K562 (cell line): ENCODE results near the gene EPOP. TPM values are rescaled to one million over a fixed set of nuclear protein-coding genes. Genes with fewer than 3 reads are reported as not detected.

Source experiments
- ATAC-seq: fragments of 200-7000 bp; cut with Tn5 transposase; 3 replicates; pipeline ENCODE4 v1.9.1; 2020; ENCODE audit warnings: moderate library complexity
- BruUV-seq: library from RNA; stranded (reverse); fragments of 400-500 nt; replicated peaks from 2 replicates; lab custom pipeline; 2021; lab: Mats Ljungman, UMichigan
- CTCF ChIA-PET: fragments of 300-600 bp; formaldehyde crosslinking; extraction: SDS; loops from one replicate; lab custom pipeline; 2021; ENCODE audit warnings: low intra/inter-chr PET ratio; lab: Yijun Ruan, JAX
- POLR2A ChIA-PET: fragments of 300-600, 350-650 bp; sonication (Branson Sonifier 250); formaldehyde crosslinking; extraction: SDS; loops from one replicate; lab custom pipeline; 2021; ENCODE audit warnings: antibody characterized with exemption, inconsistent platforms; lab: Yijun Ruan, JAX
- DNase-seq, 4 experiments: peaks; one replicate each; pipeline versions ENCODE4 v3.0.0 to v3.0.0-alpha.2; 2011 to 2018; ENCODE audit warnings: low spot score in 3 of 4, mixed read lengths in 3 of 4; ENCODE audit errors: extremely low read depth in 1 of 4
- FAIRE-seq: peaks from 2 replicates; lab custom pipeline; 2011; peaks lifted over from hg19 to GRCh38; lab: Jason Lieb, UNC
- H2AFZ ChIP-seq: 2 replicates; pipeline ENCODE4 v1.6.0; 2011; ENCODE audit warnings: low read depth, low read length, control low read depth, inconsistent platforms
- H3K27ac ChIP-seq: fragments of 200-600 bp; 3 replicates; pipeline ENCODE4 v1.8.0; 2011; ENCODE audit warnings: low read depth, mild to moderate bottlenecking, control low read depth, inconsistent platforms, low read length, moderate library complexity, mixed read lengths; ENCODE audit errors: extremely low read depth
- H3K27me3 ChIP-seq, 2 experiments: fragments of 300-600 bp in 1 of 2; 2 replicates in 1 of 2; 3 replicates in 1 of 2; pipeline versions ENCODE4 v1.6.0 to v1.8.0; 2011; ENCODE audit warnings: inconsistent platforms in 2 of 2, low read length in 2 of 2, mild to moderate bottlenecking in 1 of 2, mixed read lengths in 1 of 2, moderate library complexity in 1 of 2; ENCODE audit not compliant: control insufficient read depth in 2 of 2, insufficient read depth in 2 of 2
- H3K36me3 ChIP-seq: fragments of 300-600 bp; 3 replicates; pipeline ENCODE4 v1.8.0; 2011; ENCODE audit warnings: mild to moderate bottlenecking, low read length, inconsistent platforms; ENCODE audit not compliant: control insufficient read depth, insufficient read depth
- H3K4me1 ChIP-seq, 2 experiments: fragments of 200-600 bp in 1 of 2; replicated peaks in 1 of 2; 2 replicates in 1 of 2; 3 replicates in 1 of 2; pipeline versions ENCODE4 v1.5.1 to v1.8.0; 2011; ENCODE audit warnings: inconsistent platforms in 2 of 2, low read length in 2 of 2, mild to moderate bottlenecking in 1 of 2, mixed read lengths in 1 of 2, moderate library complexity in 1 of 2; ENCODE audit not compliant: control insufficient read depth in 2 of 2, insufficient read depth in 2 of 2
- H3K4me2 ChIP-seq: 2 replicates; pipeline ENCODE4 v1.6.1; 2011; ENCODE audit warnings: low read length, control low read depth, inconsistent platforms, mixed read lengths; ENCODE audit not compliant: insufficient read depth
- H3K4me3 ChIP-seq: fragments of 200-600 bp; sonication (generic), shearing (Covaris generic); 2 replicates; pipeline ENCODE4 v1.5.1; 2016; ENCODE audit warnings: control low read depth, inconsistent platforms
- H3K79me2 ChIP-seq: fragments of 200-600 bp; 3 replicates; pipeline ENCODE4 v1.8.0; 2011; ENCODE audit warnings: low read length, inconsistent platforms; ENCODE audit not compliant: control insufficient read depth, insufficient read depth
- H3K9ac ChIP-seq, 2 experiments: 2 replicates each; pipeline versions ENCODE4 v1.6.0 to v1.6.1; 2011; ENCODE audit warnings: low read depth in 2 of 2, low read length in 2 of 2, control low read depth in 1 of 2, inconsistent platforms in 1 of 2, mild to moderate bottlenecking in 1 of 2, mixed read lengths in 1 of 2; ENCODE audit not compliant: insufficient read depth in 1 of 2
- H3K9me1 ChIP-seq: one replicate; pipeline ENCODE4 v1.6.0; 2011; ENCODE audit warnings: inconsistent platforms, mild to moderate bottlenecking, low read length, moderate library complexity; ENCODE audit not compliant: control insufficient read depth, insufficient read depth
- H3K9me3 ChIP-seq: replicated peaks from 2 replicates; pipeline ENCODE4 v1.5.1; 2011; ENCODE audit warnings: low read depth, low read length, inconsistent platforms; ENCODE audit not compliant: control insufficient read depth, insufficient read depth
- H4K20me1 ChIP-seq: replicated peaks from 2 replicates; pipeline ENCODE4 v1.6.1; 2011; ENCODE audit warnings: low read length, inconsistent platforms, mixed read lengths; ENCODE audit not compliant: control insufficient read depth, insufficient read depth
- HES1 ChIP-seq: fragments of 450-650 bp; IDR thresholded peaks from 2 replicates; pipeline ENCODE4 v1.6.1; 2016; ENCODE audit warnings: low read depth, mild to moderate bottlenecking, moderate library complexity
- KDM1A ChIP-seq, 2 experiments: fragments of 450-650 bp; IDR thresholded peaks; 2 replicates each; pipeline ENCODE4 v1.6.1; 2016; ENCODE audit warnings: mild to moderate bottlenecking in 2 of 2
- KLF13 ChIP-seq: fragments of 450-650 bp; IDR thresholded peaks from 2 replicates; pipeline ENCODE4 v1.6.1; 2016; ENCODE audit warnings: missing genetic modification characterization, low read depth, mild to moderate bottlenecking, missing compliant biosample characterization, moderate library complexity, borderline replicate concordance
- NCOA1 ChIP-seq: fragments of 450-650 bp; IDR thresholded peaks from 2 replicates; pipeline ENCODE4 v1.6.1; 2016; ENCODE audit warnings: low read depth
- RFX7 ChIP-seq: fragments of 250-450 bp; sonication (Bioruptor Pico); IDR thresholded peaks from 2 replicates; pipeline ENCODE4 v1.5.1; 2021; ENCODE audit warnings: mild to moderate bottlenecking
- ZNF507 ChIP-seq: conservative IDR thresholded peaks from 2 replicates; pipeline ENCODE4 v1.6.1; 2017; ENCODE audit warnings: missing genetic modification characterization, missing compliant biosample characterization
- WGBS: fragments of 100-300 bp; shearing (Covaris generic); methylation state at CpG from one replicate; pipeline ENCODE4 v1.1.6; 2016; ENCODE audit warnings: low coverage, mixed read lengths; ENCODE audit not compliant: insufficient coverage; ENCODE audit errors: missing lambda C conversion rate; 5-methylcytosine and 5-hydroxymethylcytosine counted together
- in situ Hi-C: fragments of 300-500 bp; cut with MboI; formaldehyde crosslinking; loops from 4 replicates; pipeline ENCODE4 v1.15.0; 2018; ENCODE audit warnings: inconsistent platforms, mixed read lengths
- intact Hi-C: fragments of 100-400 bp; cut with micrococcal nuclease; formaldehyde crosslinking; loops from 2 replicates; pipeline ENCODE4 v1.14.2; 2022
- polyA plus RNA-seq, 8 experiments: library from polyadenylated mRNA; depleted of rRNA in 4 of 8; stranded (reverse) in 5 of 8; unstranded in 3 of 8; fragments of >200 nt; fragmentation: Nextera tagmentation in 2 of 8; fragmentation: Illumina TruSeq in 1 of 8; extraction: Ambion mirVana in 2 of 8; extraction: Trizol in 1 of 8; gene quantifications; 2 replicates each; pipeline versions ENCODE4 v1.2.1 to v1.2.3, GENCODE V29; 2011 to 2014; ENCODE audit warnings: inconsistent platforms in 1 of 8, missing spikeins in 1 of 8
- total RNA-seq, 7 experiments: library from RNA; depleted of rRNA in 6 of 7; stranded (reverse); fragments of >200 nt in 6 of 7; fragmentation: Illumina TruSeq in 2 of 7; extraction: Trizol in 2 of 7; gene quantifications; 2 replicates each; pipeline versions ENCODE4 v1.2.1 to v1.2.3, GENCODE V29; 2011 to 2021; ENCODE audit warnings: low replicate concordance in 1 of 7

EPOP gene
- total and polyA plus RNA-seq, 9 of the 15 experiments (the other 6 are each of a cell fraction or from before 2014, with no cell fraction given), result 0.41 to 10.6 (median 4.6) TPM

GRCh38 chr17:38677819-38678218, 3.1 kb upstream of the EPOP start:
- intact Hi-C loops (loop anchor here (1.0 to 10.0 kb wide), 5 partner anchors 25 to 187 kb away; partner anchors contain the start of genes CISD3 and PSMB3), in situ Hi-C loops (loop anchor here (5.0 kb wide), 1 partner anchor 54 kb away; the partner anchor contains the start of gene CISD3)
- Histone ChIP-seq H3K9ac (no peak overlapping the region), H3K4me1 (peaks cover 20 to 21% of the 10 kb centered on the region in 2 experiments), H3K4me2 (no peak overlapping the region), H3K9me1 (no peaks in the 10 kb centered on the region), H3K27ac (no peak overlapping the region), H3K9me3 (no peaks in the 10 kb centered on the region), H3K27me3 (no peaks in the 10 kb centered on the region), H3K79me2 (no peaks in the 10 kb centered on the region; the same call in 2 of the 3 replicates), H4K20me1 (no peaks in the 10 kb centered on the region), H2AFZ (no peak overlapping the region), H3K36me3 (no peaks in the 10 kb centered on the region), H3K4me3 (no peak overlapping the region)
- no TSS peak for BruUV-seq
- CTCF ChIA-PET, result interaction anchor here (0.7 to 2.8 kb wide), 2 partner anchors 57 to 67 kb away, joined by 3 to 25 read pairs; no protein-coding TSS in a partner anchor
- no peak for DNase-seq
- ATAC-seq, result no peak
- WGBS, result 76% methylated on average over 6 of the region's 6 CpGs
- FAIRE-seq, result no peak
- POLR2A ChIA-PET, result interaction anchor here (0.9 to 1.1 kb wide), 2 partner anchors 10 to 195 kb away, joined by 3 to 4 read pairs; no protein-coding TSS in a partner anchor
- no peak for TF ChIP-seq NCOA1
- no peak for TF ChIP-seq ZNF507
- no peak for TF ChIP-seq KLF13 (tag)
- TF ChIP-seq HES1, result no peak
- TF ChIP-seq RFX7 (CRISPR knock-in tag), result no peak
- TF ChIP-seq KDM1A (IDR thresholded peaks at IDR 0.05), result no peak
